Upper lobe of right lung (tissue), 1 donor: ENCODE data around the gene CT83. TPM values are rescaled to one million over a fixed set of nuclear protein-coding genes. Genes with fewer than 3 reads are reported as not detected.

Experiments
- total RNA-seq: library from RNA; stranded (reverse); fragmentation: NEBNext Ultra II Directional; extraction: Animal tissue kit (Norgen Biotek cat#: 25700); gene quantifications from one replicate; pipeline ENCODE4 v1.2.1, GENCODE V29; 2021
- donor health status: DM: no; HTN: yes; CAD: no; lungs with severe emphysema.

The CT83 gene
- total RNA-seq, 1 donor from 2014 or later, result not detected

Other genes with a start within 250 kb of the CT83 start
- 50.2 TPM for gene SLC6A14, start 26.4 kb downstream of the CT83 start, total RNA-seq